ENCODE measurements around the gene CEP95. TPM values are rescaled to one million over a fixed set of nuclear protein-coding genes. Genes with fewer than 3 reads are reported as not detected.

The CEP95 gene
- total RNA-seq, 5 donors from 2014 or later (not counting 1 experiment from before 2014, with no cell fraction given), result 77.0 to 168 (median 91.9) TPM

DNA sequence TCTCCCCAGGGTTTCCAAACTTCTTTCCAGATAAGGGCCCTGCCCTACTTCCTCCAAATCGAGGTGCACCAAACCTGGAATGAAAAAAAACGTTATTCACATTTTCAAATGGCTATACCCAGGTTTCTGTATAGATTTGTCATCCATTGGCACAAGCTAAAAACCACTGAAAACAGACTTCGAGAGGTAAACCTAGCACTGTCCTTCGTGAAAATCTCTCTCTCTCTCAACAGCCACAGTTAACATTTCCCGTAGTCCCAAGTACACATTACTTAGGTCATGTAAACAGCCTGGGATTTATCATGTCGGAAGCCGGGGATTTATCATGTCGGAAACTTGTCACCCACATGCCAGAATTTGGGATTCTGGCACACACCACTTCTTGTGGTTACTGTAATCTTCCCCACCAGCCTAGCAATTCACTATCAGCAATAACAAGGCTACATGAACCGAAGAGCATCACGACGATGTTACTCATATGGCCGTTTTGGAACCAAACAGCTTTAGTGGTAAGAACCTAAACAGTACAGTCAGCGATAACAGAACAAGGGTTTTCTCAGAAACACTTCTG, 1.9 kb upstream of the CEP95 start:
- peaks cover 6 to 60% of the 10 kb centered on the region in 2 donors for H3K36me3 ChIP-seq (ENCODE audit: control insufficient read depth in 2 of 2, extremely low read depth in 1 of 2, insufficient read depth in 1 of 2, low read length in 1 of 2)
- peaks cover 70 to 81% (median 73%) of the 10 kb centered on the region in 3 donors for H3K4me1 Mint-ChIP-seq
- no peaks in the 10 kb centered on the region for H3K9me3 Mint-ChIP-seq
- peak overlapping the region; percentile 99 for H3K27ac ChIP-seq (ENCODE audit: low read length)
- H3K4me3 ChIP-seq (ENCODE audit: control insufficient read depth in 1 of 2, extremely low read depth in 1 of 2, low read length in 1 of 2), result peak overlapping the region; percentile 91 to 98
- no peak for DNase-seq
- H3K36me3 Mint-ChIP-seq, result peaks cover 65% of the 10 kb centered on the region
- CTCF ChIA-PET, result interaction anchor here in 1 of 2 donors (1.2 to 1.6 kb wide), 2 partner anchors 8 to 13 kb away, joined by 8 to 9 read pairs; partner anchors contain the start of gene POLG2
- H3K4me3 Mint-ChIP-seq, result peak overlapping the region; percentile 97 to 100 (median 100)
- no peaks in the 10 kb centered on the region for H3K27me3 ChIP-seq (replicated peaks in 1 of 2; ENCODE audit: control insufficient read depth in 2 of 2, extremely low read depth in 1 of 2, insufficient read depth in 2 of 2, low read length in 1 of 2)
- peaks cover 19 to 34% of the 10 kb centered on the region in 2 experiments for H3K4me1 ChIP-seq (ENCODE audit: control insufficient read depth in 1 of 2, extremely low read depth in 1 of 2, insufficient read depth in 2 of 2, low read length in 2 of 2)
- POLR2A ChIA-PET, result interaction anchor here (0.6 to 3.6 kb wide), 14 partner anchors 8 to 732 kb away, joined by 3 to 72 read pairs (median 4); partner anchors contain the start of genes POLG2 (in 2 of the 2), CCDC47 (in 1 of the 2), GNA13 (in 1 of the 2) and ICAM2 (in 1 of the 2)
- H3K27me3 Mint-ChIP-seq, result no peaks in the 10 kb centered on the region
- WGBS (ENCODE audit: insufficient coverage), result 0% methylated on average over 10 of the region's 13 CpGs
- peak overlapping the region; percentile 99 to 100 for H3K27ac Mint-ChIP-seq
- no peak for ATAC-seq (replicated peaks in 1 of 4)
- no peaks in the 10 kb centered on the region for H3K9me3 ChIP-seq

- Histone ChIP-seq H3K27me3 (replicated peaks in 1 of 2; ENCODE audit: control insufficient read depth in 2 of 2, extremely low read depth in 1 of 2, insufficient read depth in 2 of 2, low read length in 1 of 2) (no peaks in the 10 kb centered on the region), H3K9me3 (no peaks in the 10 kb centered on the region), H3K4me1 (ENCODE audit: control insufficient read depth in 1 of 2, extremely low read depth in 1 of 2, insufficient read depth in 2 of 2, low read length in 2 of 2) (peaks cover 19 to 34% of the 10 kb centered on the region in 2 experiments), H3K27ac (ENCODE audit: low read length) (peak overlapping the region; percentile 99), H3K36me3 (ENCODE audit: control insufficient read depth in 2 of 2, extremely low read depth in 1 of 2, insufficient read depth in 1 of 2, low read length in 1 of 2) (peaks cover 0 to 60% of the 10 kb centered on the region in 2 donors), H3K4me3 (ENCODE audit: control insufficient read depth in 1 of 2, extremely low read depth in 1 of 2, low read length in 1 of 2) (peak overlapping the region; percentile 91 to 98)
- WGBS (ENCODE audit: insufficient coverage), result under 1% methylated on average over 61 of the region's 76 CpGs
- Mint-ChIP-seq H3K27ac (peak overlapping the region; percentile 99 to 100), H3K36me3 (peaks cover 63% of the 10 kb centered on the region), H3K27me3 (no peaks in the 10 kb centered on the region), H3K4me1 (peaks cover 67 to 80% (median 70%) of the 10 kb centered on the region in 3 donors), H3K4me3 (peak overlapping the region; percentile 97 to 100 (median 100)), H3K9me3 (no peaks in the 10 kb centered on the region)
- DNase-seq, result peak; percentile 76 to 93 (median 88)
- ChIA-PET POLR2A (interaction anchor here (0.5 to 3.6 kb wide), 18 partner anchors 8 to 732 kb away, joined by 3 to 72 read pairs (median 4); partner anchors contain the start of genes POLG2 (in 2 of the 2), CCDC47 (in 1 of the 2), GNA13 (in 1 of the 2) and ICAM2 (in 1 of the 2)), CTCF (interaction anchor here in 1 of 2 donors (0.6 to 2.4 kb wide), 4 partner anchors 9 to 807 kb away, joined by 3 to 31 read pairs (median 8); partner anchors contain the start of gene POLG2)
- ATAC-seq (replicated peaks in 1 of 4), result peak; percentile 35 to 54 (median 46)
Measured at GRCh38 chr17:64505340-64506200, 1.2 kb upstream of the CEP95 start.

DNA sequence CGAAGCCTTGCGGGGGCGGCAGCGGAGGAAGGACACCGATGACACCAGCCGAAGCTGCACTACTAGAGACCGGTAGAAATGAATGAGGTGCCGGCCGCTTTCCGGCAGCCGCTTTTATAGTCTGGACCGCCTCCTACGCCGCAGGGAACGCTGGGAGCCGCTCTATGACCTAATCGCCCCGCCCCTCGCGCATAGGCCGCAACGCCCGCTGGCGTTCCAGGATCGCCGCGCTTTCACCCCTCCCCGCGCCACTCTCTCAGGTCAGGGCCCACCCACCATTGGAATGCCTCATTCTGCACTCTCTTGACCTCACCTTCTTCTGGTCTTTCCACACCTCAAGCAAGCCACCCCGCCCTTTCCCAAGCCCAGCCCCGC, 589 bp upstream of the CEP95 start, which contains the start of gene DDX5:
Gene DDX5, minus strand, starts transcription at position 89 of the 375 bp plus-strand sequence. CDS start 170 bp downstream, outside the sequence.
- WGBS (ENCODE audit: insufficient coverage), result 0% methylated on average over 29 of the region's 31 CpGs
- no peaks in the 10 kb centered on the region for H3K27me3 Mint-ChIP-seq
- ATAC-seq (replicated peaks in 1 of 4) (peak; percentile 66 to 71 (median 68)), DNase-seq (peak in 34 of 35 experiments; percentile 91 to 98 (median 96))
- Histone ChIP-seq H3K4me3 (ENCODE audit: control insufficient read depth in 1 of 2, extremely low read depth in 1 of 2, low read length in 1 of 2) (peak within 1 kb of the TSS; percentile 91 to 99), H3K9me3 (no peaks in the 10 kb centered on the region), H3K36me3 (ENCODE audit: control insufficient read depth in 2 of 2, extremely low read depth in 1 of 2, insufficient read depth in 1 of 2, low read length in 1 of 2) (peaks cover 0 to 58% of the 10 kb centered on the region in 2 donors), H3K4me1 (ENCODE audit: control insufficient read depth in 1 of 2, extremely low read depth in 1 of 2, insufficient read depth in 2 of 2, low read length in 2 of 2) (peaks cover 19 to 34% of the 10 kb centered on the region in 2 experiments), H3K27ac (ENCODE audit: low read length) (peak within 1 kb of the TSS; percentile 99), H3K27me3 (replicated peaks in 1 of 2; ENCODE audit: control insufficient read depth in 2 of 2, extremely low read depth in 1 of 2, insufficient read depth in 2 of 2, low read length in 1 of 2) (no peaks in the 10 kb centered on the region)
- H3K9me3 Mint-ChIP-seq, result no peaks in the 10 kb centered on the region
- H3K4me3 Mint-ChIP-seq, result peak within 1 kb of the TSS; percentile 97 to 100 (median 100)
- H3K4me1 Mint-ChIP-seq, result peaks cover 64 to 78% (median 67%) of the 10 kb centered on the region in 3 donors
- peak within 1 kb of the TSS; percentile 99 to 100 for H3K27ac Mint-ChIP-seq
- ChIA-PET POLR2A (interaction anchor here (0.5 to 3.6 kb wide), 16 partner anchors 9 to 733 kb away, joined by 3 to 72 read pairs (median 6); partner anchors contain the start of genes POLG2 (in 2 of the 2) and ICAM2 (in 1 of the 2)), CTCF (interaction anchor here (0.6 to 2.4 kb wide), 6 partner anchors 9 to 808 kb away, joined by 3 to 31 read pairs (median 6); partner anchors contain the start of genes POLG2 (in 1 of the 2) and TEX2 (in 1 of the 2))
- H3K36me3 Mint-ChIP-seq, result peaks cover 62% of the 10 kb centered on the region

DNA sequence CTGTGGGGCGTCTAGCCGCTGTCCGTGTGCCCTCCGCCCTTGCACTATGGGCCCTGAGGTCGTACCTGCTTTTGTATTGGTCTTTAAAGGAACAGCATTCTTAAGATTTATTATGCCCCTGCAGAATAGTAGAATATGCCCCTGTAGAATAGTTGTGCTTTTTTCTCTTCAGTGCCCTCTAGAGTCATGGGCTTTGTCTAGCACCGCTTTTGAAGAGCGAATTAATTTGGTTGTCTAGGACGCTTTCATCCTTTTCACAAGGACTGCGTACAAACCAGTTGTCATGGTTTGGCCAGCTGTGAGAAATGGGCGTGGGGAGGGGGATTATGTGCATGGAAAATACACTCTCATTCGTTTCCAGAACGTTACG, 621 bp downstream of the CEP95 start:
- Mint-ChIP-seq H3K4me3 (peak overlapping the region; percentile 97 to 100 (median 100)), H3K4me1 (peaks cover 59 to 66% (median 60%) of the 10 kb centered on the region in 3 donors)
- peak overlapping the region; percentile 91 to 99 for H3K4me3 ChIP-seq (ENCODE audit: control insufficient read depth in 1 of 2, extremely low read depth in 1 of 2, low read length in 1 of 2)

DNA sequence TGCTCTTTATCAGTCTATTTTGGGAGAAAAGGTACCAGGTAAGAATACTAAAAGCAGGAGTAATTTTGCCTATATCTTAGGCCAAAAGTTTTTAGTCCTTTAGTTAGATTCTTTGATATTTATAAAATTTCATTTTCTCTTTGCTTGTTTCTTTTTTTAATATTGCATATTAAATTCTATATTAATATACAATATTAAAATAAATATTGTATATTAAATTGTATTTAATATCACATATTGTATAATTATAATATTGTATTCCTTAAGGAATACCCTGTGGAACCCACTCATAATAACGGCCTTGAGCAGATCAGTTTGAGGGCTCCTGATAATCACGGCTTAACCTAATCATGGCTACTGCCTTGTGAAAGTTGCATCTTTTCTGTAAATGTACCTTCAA, 1.9 kb downstream of the CEP95 start:
- ChIA-PET CTCF (no interaction called here), POLR2A (no interaction called here)
- Histone ChIP-seq H3K4me1 (ENCODE audit: control insufficient read depth in 1 of 2, extremely low read depth in 1 of 2, insufficient read depth in 2 of 2, low read length in 2 of 2) (peaks cover 14 to 27% of the 10 kb centered on the region in 2 experiments), H3K36me3 (ENCODE audit: control insufficient read depth in 2 of 2, extremely low read depth in 1 of 2, insufficient read depth in 1 of 2, low read length in 1 of 2) (peaks cover 7 to 54% of the 10 kb centered on the region in 2 donors), H3K4me3 (ENCODE audit: control insufficient read depth in 1 of 2, extremely low read depth in 1 of 2, low read length in 1 of 2) (no peak overlapping the region), H3K27ac (ENCODE audit: low read length) (no peak overlapping the region), H3K9me3 (no peaks in the 10 kb centered on the region), H3K27me3 (replicated peaks in 1 of 2; ENCODE audit: control insufficient read depth in 2 of 2, extremely low read depth in 1 of 2, insufficient read depth in 2 of 2, low read length in 1 of 2) (no peaks in the 10 kb centered on the region)
- Mint-ChIP-seq H3K9me3 (no peaks in the 10 kb centered on the region), H3K36me3 (peaks cover 55% of the 10 kb centered on the region), H3K27ac (no peak overlapping the region), H3K4me3 (peak overlapping the region; percentile 97 to 100 (median 100)), H3K4me1 (peaks cover 55 to 60% (median 59%) of the 10 kb centered on the region in 3 donors), H3K27me3 (no peaks in the 10 kb centered on the region)
- ATAC-seq (replicated peaks in 1 of 4) (no peak), DNase-seq (no peak)
- WGBS (ENCODE audit: insufficient coverage), result no CpG with 5 or more reads among the region's 2 CpGs

More for the DNA sequence above, 621 bp downstream of the CEP95 start:
- H3K9me3 Mint-ChIP-seq, result no peaks in the 10 kb centered on the region
- POLR2A ChIA-PET, result interaction anchor here (0.6 to 3.6 kb wide), 8 partner anchors 10 to 362 kb away, joined by 3 to 72 read pairs (median 4); partner anchors contain the start of gene POLG2 (in 2 of the 2)
- WGBS (ENCODE audit: insufficient coverage), result 0% methylated on average over 5 of the region's 13 CpGs
- CTCF ChIA-PET, result interaction anchor here (1.0 to 2.4 kb wide), 5 partner anchors 11 to 88 kb away, joined by 3 to 31 read pairs (median 10); partner anchors contain the start of gene POLG2 (in 1 of the 2)
- H3K4me1 ChIP-seq (ENCODE audit: control insufficient read depth in 1 of 2, extremely low read depth in 1 of 2, insufficient read depth in 2 of 2, low read length in 2 of 2), result peaks cover 19 to 34% of the 10 kb centered on the region in 2 experiments
- H3K27ac Mint-ChIP-seq, result peak overlapping the region; percentile 99 to 100
- DNase-seq (peak in 20 of 35 experiments; percentile 8 to 79 (median 24)), ATAC-seq (replicated peaks in 1 of 4) (peak; percentile 25 to 41 (median 40))
- peaks cover 0 to 56% of the 10 kb centered on the region in 2 donors for H3K36me3 ChIP-seq (ENCODE audit: control insufficient read depth in 2 of 2, extremely low read depth in 1 of 2, insufficient read depth in 1 of 2, low read length in 1 of 2)
- no peaks in the 10 kb centered on the region for H3K9me3 ChIP-seq
- H3K27me3 Mint-ChIP-seq, result no peaks in the 10 kb centered on the region
- H3K36me3 Mint-ChIP-seq, result peaks cover 59% of the 10 kb centered on the region
- H3K27ac ChIP-seq (ENCODE audit: low read length), result peak overlapping the region; percentile 99
- no peaks in the 10 kb centered on the region for H3K27me3 ChIP-seq (replicated peaks in 1 of 2; ENCODE audit: control insufficient read depth in 2 of 2, extremely low read depth in 1 of 2, insufficient read depth in 2 of 2, low read length in 1 of 2)

All from T-cell (primary cell).